ENCODE data around the gene PFKFB2.

DNA sequence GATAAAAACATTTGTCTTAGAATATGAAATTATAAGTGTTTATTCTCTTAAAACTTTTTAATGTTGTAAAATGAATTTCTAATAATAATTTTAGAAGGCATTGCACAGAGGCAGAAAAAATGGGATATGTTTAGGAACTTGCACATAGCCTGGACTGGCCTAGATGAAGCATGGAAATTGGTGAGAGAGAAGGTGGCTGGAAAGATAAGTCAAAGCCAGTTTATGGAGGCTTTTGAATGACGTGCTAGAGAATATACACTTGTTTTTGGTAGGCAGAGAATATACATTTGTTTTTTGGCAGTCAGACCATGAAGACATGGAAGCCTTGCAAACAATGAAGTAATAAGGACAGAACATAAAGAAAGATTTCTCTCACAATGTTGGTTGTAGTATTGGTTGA, 48.6 kb downstream of the PFKFB2 start:
- TF ChIP-seq, protein P1, sequence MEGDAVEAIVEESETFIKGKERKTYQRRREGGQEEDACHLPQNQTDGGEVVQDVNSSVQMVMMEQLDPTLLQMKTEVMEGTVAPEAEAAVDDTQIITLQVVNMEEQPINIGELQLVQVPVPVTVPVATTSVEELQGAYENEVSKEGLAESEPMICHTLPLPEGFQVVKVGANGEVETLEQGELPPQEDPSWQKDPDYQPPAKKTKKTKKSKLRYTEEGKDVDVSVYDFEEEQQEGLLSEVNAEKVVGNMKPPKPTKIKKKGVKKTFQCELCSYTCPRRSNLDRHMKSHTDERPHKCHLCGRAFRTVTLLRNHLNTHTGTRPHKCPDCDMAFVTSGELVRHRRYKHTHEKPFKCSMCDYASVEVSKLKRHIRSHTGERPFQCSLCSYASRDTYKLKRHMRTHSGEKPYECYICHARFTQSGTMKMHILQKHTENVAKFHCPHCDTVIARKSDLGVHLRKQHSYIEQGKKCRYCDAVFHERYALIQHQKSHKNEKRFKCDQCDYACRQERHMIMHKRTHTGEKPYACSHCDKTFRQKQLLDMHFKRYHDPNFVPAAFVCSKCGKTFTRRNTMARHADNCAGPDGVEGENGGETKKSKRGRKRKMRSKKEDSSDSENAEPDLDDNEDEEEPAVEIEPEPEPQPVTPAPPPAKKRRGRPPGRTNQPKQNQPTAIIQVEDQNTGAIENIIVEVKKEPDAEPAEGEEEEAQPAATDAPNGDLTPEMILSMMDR (IDR thresholded peaks at IDR 0.05): no peak
- TF ChIP-seq POLR2AphosphoS5 (IDR thresholded peaks at IDR 0.05) (no peak), POLR2A (IDR thresholded peaks at IDR 0.05) (no peak), EP300 (IDR thresholded peaks at IDR 0.05) (no peak)

Measured in upper lobe of left lung (tissue), 4 donors.